ENCODE data around the gene PARM1. TPM values are rescaled to one million over a fixed set of nuclear protein-coding genes. Genes with fewer than 3 reads are reported as not detected.

Gene PARM1
- total RNA-seq, 1 donor from 2014 or later = 6.4 TPM

DNA sequence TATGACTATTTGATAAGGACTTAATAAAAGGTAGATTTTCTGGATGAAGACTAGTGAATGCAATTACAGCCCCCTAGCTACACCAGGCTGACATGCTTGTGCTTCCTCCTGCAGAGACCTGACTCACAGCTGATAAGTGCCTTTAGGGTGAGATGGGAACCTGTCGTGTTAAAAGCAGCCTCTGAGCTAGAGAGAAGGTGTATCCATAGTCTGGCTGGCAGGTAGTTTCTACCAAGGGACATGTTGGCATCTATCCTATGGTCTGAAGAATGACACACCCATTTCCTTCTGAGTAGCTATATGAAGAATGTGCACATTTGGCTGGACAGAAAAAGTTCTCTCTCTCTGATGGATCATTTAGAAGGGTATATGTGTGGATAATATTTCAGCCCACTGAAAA is 64.1 kb downstream of the PARM1 start:
- DNase-seq (ENCODE audit: low spot score, unreplicated experiment) = no peak
- Mint-ChIP-seq H3K4me3 (ENCODE audit: low read depth) (no peak overlapping the region), H3K36me3 (ENCODE audit: insufficient read depth) (no peaks in the 10 kb centered on the region), H3K27me3 (no peaks in the 10 kb centered on the region), H3K9me3 (ENCODE audit: low read depth) (peaks cover 10% of the 10 kb centered on the region), H3K27ac (no peak overlapping the region), H3K4me1 (ENCODE audit: low read depth) (peaks cover 3% of the 10 kb centered on the region)
- TF ChIP-seq, protein P1, sequence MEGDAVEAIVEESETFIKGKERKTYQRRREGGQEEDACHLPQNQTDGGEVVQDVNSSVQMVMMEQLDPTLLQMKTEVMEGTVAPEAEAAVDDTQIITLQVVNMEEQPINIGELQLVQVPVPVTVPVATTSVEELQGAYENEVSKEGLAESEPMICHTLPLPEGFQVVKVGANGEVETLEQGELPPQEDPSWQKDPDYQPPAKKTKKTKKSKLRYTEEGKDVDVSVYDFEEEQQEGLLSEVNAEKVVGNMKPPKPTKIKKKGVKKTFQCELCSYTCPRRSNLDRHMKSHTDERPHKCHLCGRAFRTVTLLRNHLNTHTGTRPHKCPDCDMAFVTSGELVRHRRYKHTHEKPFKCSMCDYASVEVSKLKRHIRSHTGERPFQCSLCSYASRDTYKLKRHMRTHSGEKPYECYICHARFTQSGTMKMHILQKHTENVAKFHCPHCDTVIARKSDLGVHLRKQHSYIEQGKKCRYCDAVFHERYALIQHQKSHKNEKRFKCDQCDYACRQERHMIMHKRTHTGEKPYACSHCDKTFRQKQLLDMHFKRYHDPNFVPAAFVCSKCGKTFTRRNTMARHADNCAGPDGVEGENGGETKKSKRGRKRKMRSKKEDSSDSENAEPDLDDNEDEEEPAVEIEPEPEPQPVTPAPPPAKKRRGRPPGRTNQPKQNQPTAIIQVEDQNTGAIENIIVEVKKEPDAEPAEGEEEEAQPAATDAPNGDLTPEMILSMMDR (IDR thresholded peaks at IDR 0.05; ENCODE audit: unreplicated experiment) = no peak

DNA sequence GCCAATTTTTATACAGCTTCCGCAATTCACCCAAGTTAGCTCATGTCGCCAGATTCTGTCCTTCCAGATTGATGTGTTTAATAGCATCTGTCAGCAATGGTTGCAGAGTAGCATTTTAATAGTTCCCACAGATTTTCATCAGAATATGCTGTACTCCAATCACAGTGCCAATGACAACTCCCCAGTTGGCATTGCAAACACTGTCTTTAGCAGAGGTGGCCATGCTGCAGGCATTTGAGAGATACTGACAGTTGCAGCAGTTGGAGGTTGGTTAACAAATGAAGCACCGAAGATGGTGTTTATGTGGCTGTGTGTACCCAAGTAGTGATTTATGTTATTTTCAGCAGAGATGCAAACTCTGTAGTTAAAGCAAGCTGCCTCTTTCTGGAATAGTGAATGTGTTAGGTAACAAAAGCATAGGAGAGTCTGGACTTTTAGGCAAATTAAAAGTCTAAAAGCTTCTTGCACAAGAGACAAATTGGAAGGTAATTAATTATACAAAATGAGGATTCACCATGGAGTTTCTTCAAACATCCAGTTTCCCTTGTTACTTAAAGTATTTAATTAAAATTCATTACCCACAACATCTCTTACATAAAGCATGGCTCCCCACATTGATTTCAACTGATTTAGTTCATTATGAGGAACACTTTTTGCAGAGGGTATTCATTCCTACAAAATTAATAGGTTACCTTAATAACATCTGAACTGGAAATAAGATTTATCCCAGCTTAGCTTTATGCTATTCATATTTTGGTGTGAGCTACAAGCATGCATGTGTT is 65.2 kb downstream of the PARM1 start:
- Mint-ChIP-seq H3K9me3 (ENCODE audit: low read depth) (peaks cover 4% of the 10 kb centered on the region), H3K4me3 (ENCODE audit: low read depth) (no peak overlapping the region), H3K4me1 (ENCODE audit: low read depth) (peaks cover 3% of the 10 kb centered on the region), H3K27me3 (no peaks in the 10 kb centered on the region), H3K27ac (no peak overlapping the region), H3K36me3 (ENCODE audit: insufficient read depth) (no peaks in the 10 kb centered on the region)
- TF ChIP-seq, protein P1 (IDR thresholded peaks at IDR 0.05; ENCODE audit: unreplicated experiment) = no peak
- DNase-seq (ENCODE audit: low spot score, unreplicated experiment) = no peak

DNA sequence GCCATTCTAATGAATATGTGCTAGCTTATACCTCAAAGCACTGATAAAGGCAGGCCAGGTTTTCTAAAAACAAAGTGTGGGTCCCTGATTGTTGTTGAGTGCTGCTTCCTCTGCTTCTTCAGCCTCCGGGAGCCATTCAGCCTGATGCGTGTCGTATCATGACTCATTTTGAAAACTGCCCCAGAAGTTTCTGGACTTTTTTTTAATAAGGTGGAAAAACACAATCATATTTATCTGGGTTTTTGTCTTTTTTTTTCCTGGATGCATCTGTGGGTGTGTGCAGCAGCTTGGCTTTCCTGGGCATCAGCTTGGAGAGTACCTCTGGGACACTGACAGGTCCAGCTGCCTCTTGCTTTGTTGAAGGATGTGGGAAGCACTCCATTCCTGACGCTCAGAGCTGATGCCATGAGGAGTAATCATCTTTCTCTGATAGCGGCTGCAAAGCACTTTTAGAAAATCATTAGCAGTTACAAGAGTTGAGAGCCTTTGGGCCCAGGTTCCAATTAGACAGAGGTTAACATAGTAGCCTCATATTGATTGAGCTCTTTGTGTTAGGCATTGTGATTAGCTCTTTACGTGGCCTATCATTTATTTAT is 66.9 kb downstream of the PARM1 start:
- Mint-ChIP-seq H3K4me1 (ENCODE audit: low read depth) (peaks cover 9% of the 10 kb centered on the region), H3K27ac (no peak overlapping the region), H3K9me3 (ENCODE audit: low read depth) (no peaks in the 10 kb centered on the region), H3K36me3 (ENCODE audit: insufficient read depth) (no peaks in the 10 kb centered on the region), H3K27me3 (no peaks in the 10 kb centered on the region), H3K4me3 (ENCODE audit: low read depth) (no peak overlapping the region)
- no peak for DNase-seq (ENCODE audit: low spot score, unreplicated experiment)
- TF ChIP-seq, protein P1 (IDR thresholded peaks at IDR 0.05; ENCODE audit: unreplicated experiment) = no peak

- Mint-ChIP-seq H3K36me3 (ENCODE audit: insufficient read depth) (no peaks in the 10 kb centered on the region), H3K4me1 (ENCODE audit: low read depth) (peaks cover 11% of the 10 kb centered on the region), H3K27ac (no peak overlapping the region), H3K4me3 (ENCODE audit: low read depth) (no peak overlapping the region), H3K27me3 (no peaks in the 10 kb centered on the region), H3K9me3 (ENCODE audit: low read depth) (no peaks in the 10 kb centered on the region)
- TF ChIP-seq, protein P1 (IDR thresholded peaks at IDR 0.05; ENCODE audit: unreplicated experiment) = no peak
- no peak for DNase-seq (ENCODE audit: low spot score, unreplicated experiment)
Measured at GRCh38 chr4:75001871-75002270, 69.0 kb downstream of the PARM1 start.

GRCh38 chr4:75002381-75002780 is 69.5 kb downstream of the PARM1 start:
- no peak overlapping the region for H3K27ac Mint-ChIP-seq
- H3K36me3 Mint-ChIP-seq (ENCODE audit: insufficient read depth) = no peaks in the 10 kb centered on the region
- TF ChIP-seq, protein P1 (IDR thresholded peaks at IDR 0.05; ENCODE audit: unreplicated experiment) = no peak
- DNase-seq (ENCODE audit: low spot score, unreplicated experiment) = no peak
- H3K9me3 Mint-ChIP-seq (ENCODE audit: low read depth) = peaks cover 2% of the 10 kb centered on the region
- no peaks in the 10 kb centered on the region for H3K27me3 Mint-ChIP-seq
- no peak overlapping the region for H3K4me3 Mint-ChIP-seq (ENCODE audit: low read depth)
- H3K4me1 Mint-ChIP-seq (ENCODE audit: low read depth) = peaks cover 11% of the 10 kb centered on the region
